RWPE1 (cell line): ENCODE results near the gene SNED1.

Source experiments
- CTCF ChIA-PET: fragments of 350-600 bp; sonication (Branson Sonifier 250); formaldehyde crosslinking; extraction: SDS; loops from one replicate; lab custom pipeline; 2021; lab: Yijun Ruan, JAX
- POLR2A ChIA-PET: fragments of 400-600 bp; formaldehyde crosslinking; extraction: SDS; loops from one replicate; lab custom pipeline; 2020; ENCODE audit warnings: antibody characterized with exemption; ENCODE audit not compliant: low non-redundant PET; lab: Yijun Ruan, JAX
- DNase-seq: peaks from one replicate; pipeline ENCODE4 v3.0.0; 2012; ENCODE audit warnings: low spot score
- H3K27ac ChIP-seq: fragments of 450-650 bp; 2 replicates; pipeline ENCODE4 v1.5.1; 2017
- CTCF ChIP-seq: fragments of 450-650 bp; conservative IDR thresholded peaks from 2 replicates; pipeline ENCODE4 v1.5.1; 2017; ENCODE audit warnings: low read depth, mild to moderate bottlenecking

SNED1 gene

GRCh38 chr2:241001413-241002274 is 3.2 kb downstream of the SNED1 start:
- ChIA-PET CTCF (interaction anchor here (0.6 to 0.7 kb wide), 2 partner anchors 18 to 202 kb away, joined by 3 read pairs; no protein-coding TSS in a partner anchor), POLR2A (no interaction called here)
- DNase-seq: no peak
- no peak overlapping the region for H3K27ac ChIP-seq
- TF ChIP-seq CTCF: no peak

DNA sequence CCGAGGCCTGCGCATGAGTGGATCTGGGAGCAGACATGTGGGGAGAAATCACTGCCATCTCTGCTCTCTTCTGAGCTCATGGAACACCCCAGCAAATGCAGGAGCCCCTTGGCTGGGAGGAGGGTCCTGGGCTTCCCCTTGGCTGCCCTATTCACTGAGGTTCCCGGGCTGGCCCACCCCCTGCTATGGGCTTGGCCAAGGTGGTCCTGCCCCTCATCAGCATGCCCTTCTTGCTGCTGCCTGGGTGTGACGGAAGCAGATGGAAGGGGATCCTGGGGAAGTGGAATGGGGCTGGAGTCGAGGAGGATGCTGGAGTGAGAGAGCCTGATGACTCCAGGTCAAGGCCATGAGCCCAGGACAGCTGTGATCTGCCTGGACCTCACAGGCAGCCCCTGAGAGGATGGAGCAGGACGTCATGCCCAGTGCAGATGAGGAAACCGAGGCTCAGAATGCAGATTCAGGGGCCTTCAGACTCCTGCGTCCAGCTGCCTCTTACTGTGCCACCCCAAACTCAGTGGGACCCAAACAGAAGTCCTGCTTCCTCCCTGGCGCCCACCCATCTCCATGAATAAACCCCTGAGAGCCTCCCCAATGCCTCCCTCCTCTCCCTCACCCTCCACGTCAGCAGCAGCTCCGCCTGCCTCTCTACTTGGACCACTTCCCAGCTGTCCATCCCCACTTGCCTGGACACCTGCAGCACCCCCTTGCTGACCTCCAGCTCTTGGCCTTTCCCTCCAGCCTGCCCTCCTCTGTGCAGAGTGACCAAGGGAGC is 4.0 kb downstream of the SNED1 start:
- POLR2A ChIA-PET: no interaction called here
- TF ChIP-seq CTCF: no peak
- CTCF ChIA-PET: no interaction called here
- H3K27ac ChIP-seq: no peak overlapping the region
- no peak for DNase-seq

DNA sequence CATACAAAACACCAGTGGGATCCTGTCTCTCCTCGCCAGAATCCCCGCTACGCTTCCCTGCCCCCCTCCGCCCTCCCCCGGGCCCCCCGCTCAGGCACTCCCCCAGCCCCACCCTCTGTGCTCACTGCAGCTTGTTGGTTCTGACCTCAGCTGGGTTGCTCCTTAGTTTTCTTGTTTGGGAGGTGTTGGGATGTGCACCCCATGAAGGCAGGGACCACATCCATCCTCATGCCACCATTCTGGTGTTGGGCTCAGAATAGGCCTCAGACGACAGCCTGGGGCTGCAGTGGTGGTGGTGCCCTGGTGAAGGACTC is 4.6 kb downstream of the SNED1 start:
- DNase-seq: no peak
- ChIA-PET POLR2A (no interaction called here), CTCF (no interaction called here)
- H3K27ac ChIP-seq: no peak overlapping the region
- TF ChIP-seq CTCF: no peak

- DNase-seq: no peak
- no peak overlapping the region for H3K27ac ChIP-seq
- TF ChIP-seq CTCF: no peak
- CTCF ChIA-PET: no interaction called here
- POLR2A ChIA-PET: no interaction called here
Measured at GRCh38 chr2:241003369-241003768, 5.0 kb downstream of the SNED1 start.

DNA sequence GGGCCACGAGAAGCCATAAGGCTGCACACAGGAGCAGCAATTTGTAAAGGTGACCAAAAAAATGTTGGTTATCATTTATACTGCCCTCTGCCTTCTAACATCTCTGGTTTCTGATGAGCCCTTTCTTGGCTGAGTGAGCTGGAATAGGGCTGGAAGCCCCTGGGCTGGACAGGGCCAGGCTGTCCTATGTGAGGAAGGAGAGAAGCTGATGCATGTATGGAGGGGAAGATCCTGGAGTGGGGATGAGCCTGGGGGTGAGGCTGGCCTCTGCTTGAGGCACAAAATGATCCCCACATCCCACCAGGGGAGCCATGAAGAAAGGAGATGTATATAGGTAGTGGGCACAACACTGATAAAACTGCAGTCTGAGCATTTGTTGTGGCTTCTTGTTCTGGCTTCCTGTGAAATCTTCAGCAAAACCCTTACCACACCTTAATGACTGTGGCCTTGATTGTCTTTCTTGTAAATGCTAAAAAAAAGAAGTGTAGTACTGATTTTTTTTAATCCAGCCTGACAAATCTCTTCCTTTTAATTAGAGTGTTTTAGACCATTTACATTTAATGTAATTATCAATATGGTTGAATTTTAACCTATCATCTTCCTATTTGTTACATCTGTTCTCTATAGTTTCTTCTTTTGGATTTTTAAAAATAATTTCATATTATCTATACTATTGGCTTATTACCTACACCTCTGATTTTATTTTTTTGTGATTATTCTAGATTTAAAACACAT is 5.6 kb downstream of the SNED1 start:
- POLR2A ChIA-PET: no interaction called here
- no peak overlapping the region for H3K27ac ChIP-seq
- no peak for DNase-seq
- TF ChIP-seq CTCF: no peak
- CTCF ChIA-PET: interaction anchor here (0.9 kb wide), 1 partner anchor 22 kb away, joined by 3 read pairs; no protein-coding TSS in a partner anchor

DNA sequence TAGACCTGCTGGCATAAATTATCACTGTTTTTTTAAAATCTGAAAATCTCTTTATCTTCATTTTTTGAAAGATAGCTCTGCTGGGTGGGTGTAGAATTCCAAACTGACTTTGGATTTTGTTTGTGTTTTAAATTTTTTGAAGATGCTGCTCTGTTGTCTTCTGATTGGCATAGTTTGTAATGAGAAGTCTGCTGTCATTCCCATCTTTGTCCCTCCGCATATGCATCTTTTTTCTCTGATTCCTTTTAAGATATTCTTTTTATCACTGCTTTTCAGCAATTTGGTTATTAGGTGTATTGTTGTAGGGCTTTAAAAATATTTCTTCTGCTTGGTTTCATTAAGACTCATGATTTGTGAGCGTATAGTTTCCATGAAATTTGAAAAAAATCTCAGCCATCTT is 7.2 kb downstream of the SNED1 start:
- ChIA-PET CTCF (no interaction called here), POLR2A (no interaction called here)
- no peak overlapping the region for H3K27ac ChIP-seq
- no peak for TF ChIP-seq CTCF
- DNase-seq: no peak
